GM12891 (cell line): Measurements from ENCODE around the gene SLC22A23.

Experiments
- DNase-seq: peaks from one replicate; pipeline ENCODE4 v3.0.0; 2011; ENCODE audit warnings: low spot score; ENCODE audit not compliant: insufficient read length
- FAIRE-seq: peaks from 2 replicates; lab custom pipeline; 2011; peaks lifted over from hg19 to GRCh38; lab: Jason Lieb, UNC
- PAX5 ChIP-seq: IDR thresholded peaks from 2 replicates; pipeline ENCODE4 v1.6.1; 2011; ENCODE audit warnings: low read length, moderate library complexity, mild to moderate bottlenecking; ENCODE audit not compliant: insufficient read depth, severe bottlenecking
- POLR2A ChIP-seq: IDR thresholded peaks from 2 replicates; pipeline ENCODE4 v1.6.1; 2011; ENCODE audit warnings: low read depth, low read length, control low read depth
- POLR2AphosphoS5 ChIP-seq: IDR thresholded peaks from 2 replicates; pipeline ENCODE4 v1.6.1; 2011; ENCODE audit warnings: low read depth, low read length, control low read depth
- POU2F2 ChIP-seq: IDR thresholded peaks from 2 replicates; pipeline ENCODE4 v1.6.1; 2011; ENCODE audit warnings: low read depth, mild to moderate bottlenecking, control low read depth, low read length, moderate library complexity
- SPI1 ChIP-seq: IDR thresholded peaks from 2 replicates; pipeline ENCODE4 v1.6.1; 2011; ENCODE audit warnings: low read depth, low read length, control low read depth
- TAF1 ChIP-seq: IDR thresholded peaks from 2 replicates; pipeline ENCODE4 v1.6.1; 2011; ENCODE audit warnings: low read depth, low read length, control low read depth

SLC22A23 gene

DNA sequence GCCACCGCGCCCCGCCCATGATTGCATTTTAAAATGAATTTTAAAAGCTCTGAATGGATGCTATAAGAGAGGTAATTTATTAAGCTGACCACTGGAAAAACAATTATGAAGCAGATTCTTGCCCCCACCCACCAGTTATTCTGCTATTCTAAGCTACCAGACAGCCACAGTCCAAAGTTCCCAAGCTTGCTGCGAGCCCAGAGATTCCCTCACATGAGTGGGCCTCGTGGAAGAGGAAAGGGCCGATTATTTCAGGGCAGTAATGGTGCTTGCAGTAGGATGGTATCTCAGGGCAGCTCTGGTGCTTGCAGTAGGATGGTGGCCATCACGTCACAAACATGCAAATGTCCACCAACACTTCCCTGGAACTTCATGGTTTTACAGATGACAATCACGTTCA lies 56.7 kb downstream of the SLC22A23 start:
- TF ChIP-seq SPI1, result no peak
- no peak for TF ChIP-seq POU2F2
- no peak for TF ChIP-seq POLR2A
- no peak for TF ChIP-seq POLR2AphosphoS5
- TF ChIP-seq PAX5, result no peak
- no peak for TF ChIP-seq TAF1
- FAIRE-seq, result no peak
- DNase-seq, result no peak

GRCh38 chr6:3398755-3399696 lies 57.8 kb downstream of the SLC22A23 start:
- DNase-seq, result no peak
- TF ChIP-seq POLR2A, result no peak
- no peak for TF ChIP-seq POLR2AphosphoS5
- no peak for TF ChIP-seq SPI1
- TF ChIP-seq TAF1, result no peak
- TF ChIP-seq POU2F2, result no peak
- TF ChIP-seq PAX5, result no peak

DNA sequence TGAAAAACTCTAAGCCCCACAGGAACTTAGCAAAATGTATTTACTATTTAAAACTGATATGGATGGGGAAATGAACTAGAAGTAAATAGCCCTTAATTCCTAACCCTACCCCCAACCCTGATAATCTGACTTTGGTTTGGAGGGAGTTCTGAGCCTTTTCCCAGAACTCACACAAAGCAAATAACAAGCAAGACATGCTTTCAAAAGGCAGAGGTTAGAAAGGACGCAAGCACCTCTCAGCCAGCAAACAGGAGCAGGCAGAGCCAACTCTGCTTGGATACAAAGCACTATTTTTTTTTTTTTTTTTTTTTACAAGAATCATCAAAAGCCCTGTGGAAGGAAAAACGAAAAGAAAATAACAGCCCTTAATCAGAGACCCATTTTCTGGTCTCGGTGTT lies 58.7 kb downstream of the SLC22A23 start:
- FAIRE-seq (no peak), DNase-seq (no peak)
- TF ChIP-seq POLR2AphosphoS5 (no peak), POU2F2 (no peak), TAF1 (no peak), PAX5 (no peak), SPI1 (no peak), POLR2A (no peak)

More at GRCh38 chr6:3398755-3399696, 57.8 kb downstream of the SLC22A23 start:
- no peak for FAIRE-seq

- FAIRE-seq (no peak), DNase-seq (no peak)
- TF ChIP-seq POLR2A (no peak), POLR2AphosphoS5 (no peak), PAX5 (no peak), POU2F2 (no peak), TAF1 (no peak), SPI1 (no peak)
Observed at GRCh38 chr6:3397229-3398164, 59.4 kb downstream of the SLC22A23 start.

DNA sequence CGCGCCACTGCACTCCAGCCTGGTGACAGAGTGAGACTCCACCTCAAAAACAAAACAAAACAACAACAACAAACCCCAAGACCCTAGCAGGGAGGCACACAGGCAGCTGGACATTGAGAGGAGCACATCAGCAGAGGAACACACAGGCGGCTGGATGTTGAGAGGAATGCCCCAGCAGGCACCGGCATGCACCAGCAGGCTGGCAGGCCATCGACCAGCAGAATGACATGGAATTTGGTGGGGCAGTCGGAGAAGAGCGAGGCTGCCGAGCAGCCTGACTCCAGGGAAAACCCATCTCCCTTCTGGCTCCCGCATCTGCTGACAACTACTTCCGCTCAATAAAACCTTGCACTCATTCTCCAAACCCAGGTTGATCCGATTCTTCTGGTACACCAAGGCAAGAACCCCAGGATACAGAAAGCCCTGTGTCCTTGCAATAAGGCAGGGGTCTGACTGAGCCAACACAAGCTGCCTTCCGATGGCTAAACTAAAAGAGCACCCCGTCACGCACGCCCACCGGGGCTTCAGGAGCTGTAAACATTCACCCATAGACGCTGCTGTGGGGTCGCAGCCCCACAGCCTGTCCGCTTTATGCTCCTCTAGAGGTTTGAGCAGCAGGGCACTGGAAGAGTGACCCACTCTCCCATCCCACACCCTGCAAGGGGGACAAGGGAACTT lies 60.2 kb downstream of the SLC22A23 start:
- no peak for DNase-seq
- FAIRE-seq, result no peak
- TF ChIP-seq TAF1 (no peak), SPI1 (no peak), POLR2AphosphoS5 (no peak), POU2F2 (no peak), POLR2A (no peak), PAX5 (no peak)

DNA sequence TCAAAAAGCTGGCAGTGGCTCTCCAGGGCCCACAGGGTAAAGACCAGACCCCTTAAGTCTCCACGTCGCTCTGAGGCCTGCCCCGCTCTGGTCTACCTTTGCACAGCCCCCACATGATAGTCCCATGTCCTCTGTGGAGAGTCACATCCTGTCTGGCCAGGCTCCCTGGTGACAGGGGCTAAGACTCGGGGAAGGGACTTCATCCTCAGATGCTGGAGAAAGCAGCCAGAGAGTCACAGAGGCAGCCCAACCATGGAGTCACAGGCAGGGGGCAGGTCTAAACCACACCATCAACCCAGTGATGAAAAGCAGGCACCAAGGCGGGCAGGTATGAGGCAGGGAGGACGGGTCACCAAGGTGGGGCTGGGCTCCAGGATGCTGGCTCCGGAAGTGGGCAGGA lies 62.2 kb downstream of the SLC22A23 start:
- TF ChIP-seq POLR2AphosphoS5 (no peak), SPI1 (no peak), TAF1 (no peak), POU2F2 (no peak), POLR2A (no peak), PAX5 (no peak)
- no peak for FAIRE-seq
- no peak for DNase-seq

DNA sequence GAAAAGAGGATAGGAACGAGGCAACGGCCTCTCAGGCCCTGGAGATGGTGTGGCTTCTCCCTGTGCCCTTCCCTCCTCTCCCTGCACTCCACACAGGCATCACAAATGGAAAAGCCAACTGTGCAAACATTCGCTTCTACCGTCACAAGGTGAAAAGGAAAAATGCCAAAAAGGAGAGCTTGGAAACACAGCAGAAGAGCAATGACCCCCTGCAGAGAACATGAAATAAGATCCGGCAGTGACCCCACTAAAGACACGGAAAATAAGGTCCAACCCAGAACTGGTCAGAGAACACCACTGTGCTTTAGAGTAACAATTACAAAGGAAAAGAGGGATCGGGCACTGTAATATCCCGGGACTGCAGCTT lies 63.0 kb downstream of the SLC22A23 start:
- no peak for DNase-seq
- no peak for FAIRE-seq

GRCh38 chr6:3392930-3393835 lies 63.7 kb downstream of the SLC22A23 start:
- TF ChIP-seq POLR2A (no peak), POU2F2 (no peak), SPI1 (no peak), PAX5 (no peak), TAF1 (no peak), POLR2AphosphoS5 (no peak)
- FAIRE-seq (no peak), DNase-seq (no peak)

More for the DNA sequence above, 63.0 kb downstream of the SLC22A23 start:
- TF ChIP-seq TAF1, result no peak
